WTC11 (cell line): ENCODE data around the gene KRTAP10-10.
"Not testable (repeated sequence)": the region's sequence is repeated elsewhere in the genome, so short reads cannot be mapped to it uniquely, and the experiment has no call there.

Source experiments
- CREB1 ChIP-seq: sonication (generic); formaldehyde crosslinking; IDR thresholded peaks from 2 replicates; pipeline ENCODE4 v1.8.0; 2023; ENCODE audit warnings: mild to moderate bottlenecking, missing genetic modification reagents
- FOXJ3 ChIP-seq: sonication (generic); formaldehyde crosslinking; IDR thresholded peaks from 2 replicates; pipeline ENCODE4 v1.9.0; 2021; ENCODE audit warnings: missing genetic modification reagents, mild to moderate bottlenecking, borderline replicate concordance
- TF ChIP-seq, protein P1 (sequence below): fragments of 200-600 bp; IDR thresholded peaks from 2 replicates; pipeline ENCODE4 v1.8.0; 2022; ENCODE audit warnings: antibody characterized with exemption
- TF ChIP-seq, protein P2 (sequence below): sonication (generic); formaldehyde crosslinking; IDR thresholded peaks from 2 replicates; pipeline ENCODE4 v1.8.1; 2023; ENCODE audit warnings: mild to moderate bottlenecking, missing genetic modification reagents, borderline replicate concordance

DNA sequence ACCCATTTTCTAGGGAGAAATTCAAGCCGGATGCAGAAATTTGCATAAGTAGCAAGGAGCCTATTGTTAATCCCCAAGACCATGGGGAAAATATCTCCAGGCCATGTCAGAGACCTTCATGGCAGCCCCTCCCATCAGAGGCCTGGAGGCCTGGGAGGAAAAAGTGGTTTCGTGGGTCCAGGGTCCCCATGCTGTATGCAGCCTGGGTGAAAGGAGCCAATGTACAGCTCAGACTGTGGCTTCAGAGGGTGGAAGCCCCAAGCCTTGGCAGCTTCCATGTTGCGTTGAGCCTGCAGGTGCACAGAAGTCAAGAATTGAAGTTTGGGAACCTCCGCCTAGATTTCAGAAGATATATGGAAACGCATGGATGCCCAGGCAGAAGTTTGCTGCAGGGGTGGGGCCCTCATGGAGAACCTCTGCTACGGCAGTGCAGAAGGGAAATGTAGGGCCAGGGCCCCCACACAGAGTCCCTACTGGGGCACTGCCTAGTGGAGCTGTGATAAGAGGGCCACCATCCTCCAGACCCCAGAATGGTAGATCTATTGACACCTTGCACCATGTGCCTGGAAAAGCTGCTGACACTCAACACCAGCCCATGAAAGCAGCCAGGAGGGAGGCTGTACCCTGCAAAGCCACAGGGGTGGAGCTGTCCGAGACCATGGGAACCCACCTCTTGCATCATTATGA, 26.9 kb upstream of the KRTAP10-10 start:
- not testable (repeated sequence) for TF ChIP-seq FOXJ3, CREB1 (CRISPR knock-in tag)
- TF ChIP-seq, protein P1, sequence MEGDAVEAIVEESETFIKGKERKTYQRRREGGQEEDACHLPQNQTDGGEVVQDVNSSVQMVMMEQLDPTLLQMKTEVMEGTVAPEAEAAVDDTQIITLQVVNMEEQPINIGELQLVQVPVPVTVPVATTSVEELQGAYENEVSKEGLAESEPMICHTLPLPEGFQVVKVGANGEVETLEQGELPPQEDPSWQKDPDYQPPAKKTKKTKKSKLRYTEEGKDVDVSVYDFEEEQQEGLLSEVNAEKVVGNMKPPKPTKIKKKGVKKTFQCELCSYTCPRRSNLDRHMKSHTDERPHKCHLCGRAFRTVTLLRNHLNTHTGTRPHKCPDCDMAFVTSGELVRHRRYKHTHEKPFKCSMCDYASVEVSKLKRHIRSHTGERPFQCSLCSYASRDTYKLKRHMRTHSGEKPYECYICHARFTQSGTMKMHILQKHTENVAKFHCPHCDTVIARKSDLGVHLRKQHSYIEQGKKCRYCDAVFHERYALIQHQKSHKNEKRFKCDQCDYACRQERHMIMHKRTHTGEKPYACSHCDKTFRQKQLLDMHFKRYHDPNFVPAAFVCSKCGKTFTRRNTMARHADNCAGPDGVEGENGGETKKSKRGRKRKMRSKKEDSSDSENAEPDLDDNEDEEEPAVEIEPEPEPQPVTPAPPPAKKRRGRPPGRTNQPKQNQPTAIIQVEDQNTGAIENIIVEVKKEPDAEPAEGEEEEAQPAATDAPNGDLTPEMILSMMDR: not testable (repeated sequence)
- TF ChIP-seq, protein P2, sequence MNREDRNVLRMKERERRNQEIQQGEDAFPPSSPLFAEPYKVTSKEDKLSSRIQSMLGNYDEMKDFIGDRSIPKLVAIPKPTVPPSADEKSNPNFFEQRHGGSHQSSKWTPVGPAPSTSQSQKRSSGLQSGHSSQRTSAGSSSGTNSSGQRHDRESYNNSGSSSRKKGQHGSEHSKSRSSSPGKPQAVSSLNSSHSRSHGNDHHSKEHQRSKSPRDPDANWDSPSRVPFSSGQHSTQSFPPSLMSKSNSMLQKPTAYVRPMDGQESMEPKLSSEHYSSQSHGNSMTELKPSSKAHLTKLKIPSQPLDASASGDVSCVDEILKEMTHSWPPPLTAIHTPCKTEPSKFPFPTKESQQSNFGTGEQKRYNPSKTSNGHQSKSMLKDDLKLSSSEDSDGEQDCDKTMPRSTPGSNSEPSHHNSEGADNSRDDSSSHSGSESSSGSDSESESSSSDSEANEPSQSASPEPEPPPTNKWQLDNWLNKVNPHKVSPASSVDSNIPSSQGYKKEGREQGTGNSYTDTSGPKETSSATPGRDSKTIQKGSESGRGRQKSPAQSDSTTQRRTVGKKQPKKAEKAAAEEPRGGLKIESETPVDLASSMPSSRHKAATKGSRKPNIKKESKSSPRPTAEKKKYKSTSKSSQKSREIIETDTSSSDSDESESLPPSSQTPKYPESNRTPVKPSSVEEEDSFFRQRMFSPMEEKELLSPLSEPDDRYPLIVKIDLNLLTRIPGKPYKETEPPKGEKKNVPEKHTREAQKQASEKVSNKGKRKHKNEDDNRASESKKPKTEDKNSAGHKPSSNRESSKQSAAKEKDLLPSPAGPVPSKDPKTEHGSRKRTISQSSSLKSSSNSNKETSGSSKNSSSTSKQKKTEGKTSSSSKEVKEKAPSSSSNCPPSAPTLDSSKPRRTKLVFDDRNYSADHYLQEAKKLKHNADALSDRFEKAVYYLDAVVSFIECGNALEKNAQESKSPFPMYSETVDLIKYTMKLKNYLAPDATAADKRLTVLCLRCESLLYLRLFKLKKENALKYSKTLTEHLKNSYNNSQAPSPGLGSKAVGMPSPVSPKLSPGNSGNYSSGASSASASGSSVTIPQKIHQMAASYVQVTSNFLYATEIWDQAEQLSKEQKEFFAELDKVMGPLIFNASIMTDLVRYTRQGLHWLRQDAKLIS: not testable (repeated sequence)
